Heart right ventricle (tissue), 16 donors: Measurements from ENCODE around the gene MED22. TPM values are rescaled to one million over a fixed set of nuclear protein-coding genes. Genes with fewer than 3 reads are reported as not detected.
"Not testable (repeated sequence)": the region's sequence is repeated elsewhere in the genome, so short reads cannot be mapped to it uniquely, and the experiment has no call there.

Experiments used
- ATAC-seq, 8 donors: fragments of 200-7000 bp; cut with Tn5 transposase; one replicate each; pipeline ENCODE4 v1.9.1; 2020; ENCODE audit warnings: mild to moderate bottlenecking in 8 of 8, moderate library complexity in 8 of 8, moderate number of reproducible peaks in 1 of 8
- DNase-seq, 2 donors: peaks; one replicate each; pipeline ENCODE4 v3.0.0-alpha.2; 2020
- H3K27ac ChIP-seq, 10 donors: fragments of 200-600 bp; sonication (generic) in 2 of 10; one replicate each; pipeline versions ENCODE4 v1.5.0 to v1.8.0; 2020 to 2022; ENCODE audit warnings: mild to moderate bottlenecking in 3 of 10
- H3K27me3 ChIP-seq, 7 donors: fragments of 200-600 bp; one replicate each; pipeline ENCODE4 v1.8.0; 2021 to 2022; ENCODE audit warnings: mild to moderate bottlenecking in 2 of 7
- H3K36me3 ChIP-seq, 9 donors: fragments of 200-600 bp; sonication (generic) in 1 of 9; one replicate each; pipeline versions ENCODE4 v1.5.0 to v1.8.0; 2020 to 2022; ENCODE audit warnings: mild to moderate bottlenecking in 2 of 9
- H3K4me1 ChIP-seq, 9 donors: fragments of 200-600 bp; sonication (generic) in 1 of 9; one replicate each; pipeline versions ENCODE4 v1.5.0 to v1.8.0; 2020 to 2022; ENCODE audit warnings: mild to moderate bottlenecking in 4 of 9
- H3K4me3 ChIP-seq, 10 donors: fragments of 200-600 bp; sonication (generic) in 2 of 10; one replicate each; pipeline versions ENCODE4 v1.5.0 to v1.8.0; 2020 to 2022; ENCODE audit warnings: mild to moderate bottlenecking in 7 of 10, moderate library complexity in 2 of 10
- H3K9me3 ChIP-seq, 11 donors: fragments of 200-600 bp in 10 of 11; sonication (generic) in 2 of 11; one replicate each; pipeline versions ENCODE4 v1.5.0 to v1.8.0; 2013 to 2022; ENCODE audit warnings: mild to moderate bottlenecking in 2 of 11, control low read depth in 1 of 11, moderate library complexity in 1 of 11
- WGBS, 2 donors: extraction: QIAGEN DNeasy Blood & Tissue Kit; methylation state at CpG; one replicate each; pipeline ENCODE4 v1.1.7; 2013; ENCODE audit warnings: inconsistent platforms in 1 of 2; 5-methylcytosine and 5-hydroxymethylcytosine counted together
- intact Hi-C, 10 donors: fragments of 100-400 bp; cut with DNase I; formaldehyde crosslinking; loops; one replicate each; pipeline versions ENCODE4 v1.11.1 to v1.14.2; 2022
- polyA plus RNA-seq, 2 donors: library from polyadenylated mRNA; stranded (reverse); fragments of 200-250 nt; gene quantifications; one replicate each; pipeline ENCODE4 v1.2.3, GENCODE V29; 2013
- total RNA-seq, 10 donors: library from RNA; stranded (reverse); fragmentation: NEBNext Ultra II Directional in 3 of 10; extraction: Animal tissue kit (Norgen Biotek cat#: 25700) in 3 of 10; gene quantifications; one replicate each; pipeline versions ENCODE4 v1.2.1 to v1.2.4, GENCODE V29; 2021 to 2023
- TF ChIP-seq, protein P1 (sequence below), 9 donors: fragments of 200-600 bp; sonication (generic) in 2 of 9; IDR thresholded peaks; one replicate each; pipeline versions ENCODE4 v1.5.0 to v1.8.0; 2021 to 2022; ENCODE audit warnings: antibody characterized with exemption in 9 of 9, mild to moderate bottlenecking in 5 of 9, moderate library complexity in 1 of 9
- donor health status: Arrhythmogenic right ventricular cardiomyopathy.
- donor health status: ischemic (EF 13 %, LVEDD 7.1; RV severe dilation, severe dysfunction).
- donor health status: healthy with polysubstance abuse.
- donor health status: DM: no; HTN: yes; CAD: no.
- donor health status: DM: no; HTN: no; CAD: no.
- donor health status: ischemic (EF 25% LVEDD 6.9; RV normal size, moderate dysfunction).
- donor health status: ischemic (EF 25% LVEDD 5.7; RV mildly dilated, moderate dysfunction).
- donor health status: healthy.
- donor health status: DM: yes; HTN: yes; CAD: no.
- donor health status: Ischemic cardiomyopathy.
- donor health status: ischemic (EF 35%, LVEDD 5.7; RV mildly dilated, moderate dysfunction).
- donor health status: nonischemic (EF 11% LVEDD 7.7; RV severe dilation, severe dysfunction).
- donor health status: DM: yes; HTN: yes; CAD: no.
- donor health status: PGD.
- donor health status: ischemic (EF 29% LVEDD 5.4; RV normal size, mild dysfunction).
- donor health status: nonischemic (EF 23%, LVEDD 6.1; RV moderate dilation, normal function).

MED22 gene
- total and polyA plus RNA-seq, 12 donors, result 10.2 to 23.6 (median 17.4) TPM

DNA sequence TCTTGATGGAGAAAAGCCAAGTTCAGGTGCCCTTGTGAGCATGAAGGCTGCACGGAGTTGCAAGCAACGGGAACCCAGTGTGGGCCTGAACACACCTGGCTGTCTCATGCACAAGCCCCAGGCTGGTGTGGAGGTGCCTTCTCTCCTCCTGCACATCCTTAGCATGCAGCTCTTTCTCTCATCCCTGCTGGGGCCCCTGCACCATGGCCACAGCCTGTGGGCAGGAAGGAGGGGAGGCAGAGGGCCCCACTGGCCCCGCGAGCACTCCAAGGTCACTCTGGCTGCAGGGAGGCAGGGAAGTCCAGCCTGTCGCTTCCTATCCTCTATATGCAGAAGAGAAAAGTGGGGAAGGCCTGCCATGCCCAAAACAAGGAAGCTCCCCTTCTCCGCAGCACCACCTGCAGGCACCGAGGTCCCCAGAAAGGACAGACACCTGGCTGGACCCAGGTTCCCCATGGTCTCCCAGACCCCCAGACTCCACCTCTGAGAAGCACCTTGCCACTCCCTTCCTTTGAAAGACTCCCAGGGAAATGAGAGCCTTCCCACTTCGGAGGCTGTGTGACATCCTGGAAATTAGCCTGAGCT lies 46.8 kb upstream of the MED22 start:
- H3K36me3 ChIP-seq, result no peaks in the 10 kb centered on the region
- TF ChIP-seq, protein P1, sequence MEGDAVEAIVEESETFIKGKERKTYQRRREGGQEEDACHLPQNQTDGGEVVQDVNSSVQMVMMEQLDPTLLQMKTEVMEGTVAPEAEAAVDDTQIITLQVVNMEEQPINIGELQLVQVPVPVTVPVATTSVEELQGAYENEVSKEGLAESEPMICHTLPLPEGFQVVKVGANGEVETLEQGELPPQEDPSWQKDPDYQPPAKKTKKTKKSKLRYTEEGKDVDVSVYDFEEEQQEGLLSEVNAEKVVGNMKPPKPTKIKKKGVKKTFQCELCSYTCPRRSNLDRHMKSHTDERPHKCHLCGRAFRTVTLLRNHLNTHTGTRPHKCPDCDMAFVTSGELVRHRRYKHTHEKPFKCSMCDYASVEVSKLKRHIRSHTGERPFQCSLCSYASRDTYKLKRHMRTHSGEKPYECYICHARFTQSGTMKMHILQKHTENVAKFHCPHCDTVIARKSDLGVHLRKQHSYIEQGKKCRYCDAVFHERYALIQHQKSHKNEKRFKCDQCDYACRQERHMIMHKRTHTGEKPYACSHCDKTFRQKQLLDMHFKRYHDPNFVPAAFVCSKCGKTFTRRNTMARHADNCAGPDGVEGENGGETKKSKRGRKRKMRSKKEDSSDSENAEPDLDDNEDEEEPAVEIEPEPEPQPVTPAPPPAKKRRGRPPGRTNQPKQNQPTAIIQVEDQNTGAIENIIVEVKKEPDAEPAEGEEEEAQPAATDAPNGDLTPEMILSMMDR (IDR thresholded peaks at IDR 0.05), result no peak
- no peak for DNase-seq
- H3K4me1 ChIP-seq, result no peaks in the 10 kb centered on the region
- no peaks in the 10 kb centered on the region for H3K9me3 ChIP-seq
- intact Hi-C loops, result no loop called here
- H3K27me3 ChIP-seq, result peaks cover 0 to 36% (median 7%) of the 10 kb centered on the region in 7 donors
- 38 to 48% methylated on average over 8 of the region's 8 CpGs for WGBS, 2 donors
- no peak overlapping the region for H3K27ac ChIP-seq
- ATAC-seq, result no peak
- no peak overlapping the region for H3K4me3 ChIP-seq

DNA sequence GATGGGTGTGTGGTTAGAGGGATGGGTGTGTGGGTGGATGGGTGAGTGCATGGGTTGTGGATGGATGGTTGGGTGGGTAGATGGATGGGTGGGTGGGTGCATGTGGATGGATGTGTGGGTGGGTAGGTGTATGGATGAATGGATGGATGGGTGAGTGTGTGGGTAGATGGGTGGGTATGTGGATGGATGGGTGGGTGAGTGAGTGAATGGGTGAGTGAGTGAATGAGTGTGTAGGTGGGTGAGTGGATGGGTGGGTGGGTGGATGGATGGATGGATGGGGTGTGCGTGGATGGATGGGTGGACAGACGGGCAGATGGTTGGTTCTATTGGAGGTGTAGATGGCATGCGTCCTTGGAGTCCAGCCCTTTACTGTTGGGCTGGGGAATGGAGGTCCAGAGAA lies 45.5 kb upstream of the MED22 start:
- Histone ChIP-seq H3K36me3 (no peaks in the 10 kb centered on the region), H3K9me3 (no peaks in the 10 kb centered on the region), H3K27me3 (peaks cover 0 to 36% (median 7%) of the 10 kb centered on the region in 7 donors), H3K27ac (no peak overlapping the region), H3K4me3 (no peak overlapping the region), H3K4me1 (no peaks in the 10 kb centered on the region)
- 84 to 90% methylated on average over 3 of the region's 3 CpGs for WGBS, 2 donors
- DNase-seq (no peak), ATAC-seq (no peak)
- TF ChIP-seq, protein P1 (IDR thresholded peaks at IDR 0.05), result no peak
- intact Hi-C loops, result no loop called here

DNA sequence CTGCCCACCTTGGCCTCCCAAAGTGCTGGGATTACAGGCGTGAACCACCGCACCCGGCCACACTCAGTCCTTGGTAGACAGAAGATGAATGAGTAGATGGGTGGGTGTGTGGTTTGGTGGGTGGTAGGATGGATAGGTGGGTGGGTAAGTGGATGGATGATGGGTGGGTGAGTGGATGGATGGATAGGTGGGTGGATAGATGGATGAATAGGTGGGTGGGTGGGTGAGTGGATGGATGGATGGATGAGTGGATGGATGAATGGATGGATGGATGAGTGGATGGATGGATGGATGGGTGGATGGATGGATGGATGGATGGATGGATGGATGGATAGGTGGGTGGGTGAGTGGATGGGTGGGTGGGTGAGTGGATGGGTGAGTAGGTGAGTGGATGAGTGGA lies 44.4 kb upstream of the MED22 start:
- peaks cover 0 to 36% (median 7%) of the 10 kb centered on the region in 7 donors for H3K27me3 ChIP-seq
- DNase-seq, H3K9me3 ChIP-seq, H3K36me3 ChIP-seq, H3K4me1 ChIP-seq, H3K27ac ChIP-seq, ATAC-seq, intact Hi-C loops, H3K4me3 ChIP-seq: not testable (repeated sequence)
- 93 to 97% methylated on average over 3 of the region's 3 CpGs for WGBS, 2 donors

DNA sequence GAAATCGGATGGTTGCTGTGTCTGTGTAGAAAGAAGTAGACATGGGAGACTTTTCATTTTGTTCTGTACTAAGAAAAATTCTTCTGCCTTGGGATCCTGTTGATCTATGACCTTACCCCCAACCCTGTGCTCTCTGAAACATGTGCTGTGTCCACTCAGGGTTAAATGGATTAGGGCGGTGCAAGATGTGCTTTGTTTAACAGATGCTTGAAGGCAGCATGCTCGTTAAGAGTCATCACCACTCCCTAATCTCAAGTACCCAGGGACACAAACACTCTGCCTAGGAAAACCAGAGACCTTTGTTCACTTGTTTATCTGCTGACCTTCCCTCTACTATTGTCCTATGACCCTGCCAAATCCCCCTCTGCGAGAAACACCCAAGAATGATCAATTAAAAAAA lies 43.5 kb upstream of the MED22 start:
- DNase-seq, H3K27ac ChIP-seq, H3K36me3 ChIP-seq, H3K9me3 ChIP-seq, H3K4me1 ChIP-seq, intact Hi-C loops, ATAC-seq, H3K4me3 ChIP-seq: not testable (repeated sequence)
- 43 to 62% methylated on average over 2 to 3 of the region's 4 CpGs for WGBS, 2 donors
- peaks cover 0 to 31% (median 7%) of the 10 kb centered on the region in 7 donors for H3K27me3 ChIP-seq

DNA sequence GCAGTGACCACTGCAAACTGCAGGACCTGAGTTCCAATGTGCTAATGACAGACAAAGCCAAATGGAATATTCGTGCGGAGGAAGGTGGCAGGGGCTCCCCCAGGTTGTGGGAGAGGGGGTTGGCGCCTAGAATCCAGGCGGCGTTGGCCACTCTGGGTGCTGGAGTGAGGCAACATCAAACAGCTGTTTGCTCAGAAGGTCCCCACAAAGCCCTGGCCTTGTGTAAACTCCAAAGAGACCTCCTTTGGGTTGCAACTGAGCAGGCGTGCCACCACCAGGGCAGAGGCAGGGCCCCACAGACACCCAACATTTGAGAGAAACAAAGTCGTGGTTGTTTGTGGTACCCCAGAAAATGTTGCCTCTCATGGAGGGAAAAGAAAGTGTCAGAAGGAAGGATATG lies 42.8 kb upstream of the MED22 start:
- Histone ChIP-seq H3K9me3 (no peaks in the 10 kb centered on the region), H3K27ac (no peak overlapping the region), H3K4me1 (no peaks in the 10 kb centered on the region), H3K4me3 (no peak overlapping the region), H3K27me3 (peaks cover 0 to 25% (median 7%) of the 10 kb centered on the region in 7 donors), H3K36me3 (no peaks in the 10 kb centered on the region)
- DNase-seq, result no peak
- intact Hi-C loops, result no loop called here
- ATAC-seq, result no peak
- 83 to 88% methylated on average over 7 of the region's 7 CpGs for WGBS, 2 donors
- TF ChIP-seq, protein P1 (IDR thresholded peaks at IDR 0.05), result no peak
